HL-60 (cell line): ENCODE data around the gene ABL2.
"Not testable (repeated sequence)": the region's sequence is repeated elsewhere in the genome, so short reads cannot be mapped to it uniquely, and the experiment has no call there.

Experiments
- GABPA ChIP-seq: IDR thresholded peaks from 2 replicates; pipeline ENCODE4 v1.6.1; 2012; ENCODE audit warnings: low read depth
- POLR2AphosphoS5 ChIP-seq: IDR thresholded peaks from 2 replicates; pipeline ENCODE4 v1.6.1; 2012; ENCODE audit warnings: low read depth
- SPI1 ChIP-seq: IDR thresholded peaks from 2 replicates; pipeline ENCODE4 v1.6.1; 2012; ENCODE audit warnings: low read depth, mild to moderate bottlenecking, borderline replicate concordance
- TF ChIP-seq, protein P1 (sequence below): IDR thresholded peaks from one replicate; pipeline ENCODE4 v1.5.1; 2011; ENCODE audit warnings: low read length, control low read depth, inconsistent platforms; ENCODE audit not compliant: insufficient read depth

DNA sequence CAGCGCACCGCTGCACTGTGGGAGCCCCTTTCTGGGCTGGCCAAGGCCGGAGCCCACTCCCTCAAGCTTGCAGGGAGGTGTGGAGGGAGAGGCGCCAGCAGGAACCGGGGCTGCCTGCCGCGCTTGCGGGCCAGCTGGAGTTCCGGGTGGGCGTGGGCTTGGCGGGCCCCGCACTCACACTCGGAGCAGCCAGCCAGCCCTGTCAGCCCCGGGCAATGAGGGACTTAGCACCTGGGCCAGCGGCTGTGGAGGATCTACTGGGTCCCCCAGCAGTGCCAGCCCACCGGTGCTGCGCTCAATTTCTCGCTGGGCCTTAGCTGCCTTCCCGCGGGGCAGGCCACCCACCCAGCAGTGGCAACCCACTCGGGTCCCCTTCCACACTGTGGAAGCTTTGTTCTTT is 90.7 kb downstream of the ABL2 start:
- TF ChIP-seq, protein P1, sequence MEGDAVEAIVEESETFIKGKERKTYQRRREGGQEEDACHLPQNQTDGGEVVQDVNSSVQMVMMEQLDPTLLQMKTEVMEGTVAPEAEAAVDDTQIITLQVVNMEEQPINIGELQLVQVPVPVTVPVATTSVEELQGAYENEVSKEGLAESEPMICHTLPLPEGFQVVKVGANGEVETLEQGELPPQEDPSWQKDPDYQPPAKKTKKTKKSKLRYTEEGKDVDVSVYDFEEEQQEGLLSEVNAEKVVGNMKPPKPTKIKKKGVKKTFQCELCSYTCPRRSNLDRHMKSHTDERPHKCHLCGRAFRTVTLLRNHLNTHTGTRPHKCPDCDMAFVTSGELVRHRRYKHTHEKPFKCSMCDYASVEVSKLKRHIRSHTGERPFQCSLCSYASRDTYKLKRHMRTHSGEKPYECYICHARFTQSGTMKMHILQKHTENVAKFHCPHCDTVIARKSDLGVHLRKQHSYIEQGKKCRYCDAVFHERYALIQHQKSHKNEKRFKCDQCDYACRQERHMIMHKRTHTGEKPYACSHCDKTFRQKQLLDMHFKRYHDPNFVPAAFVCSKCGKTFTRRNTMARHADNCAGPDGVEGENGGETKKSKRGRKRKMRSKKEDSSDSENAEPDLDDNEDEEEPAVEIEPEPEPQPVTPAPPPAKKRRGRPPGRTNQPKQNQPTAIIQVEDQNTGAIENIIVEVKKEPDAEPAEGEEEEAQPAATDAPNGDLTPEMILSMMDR = not testable (repeated sequence)
- not testable (repeated sequence) for TF ChIP-seq SPI1, POLR2AphosphoS5, GABPA
